Loucy (cell line): ENCODE results near the gene RDH12.
A peak's percentile ranks its signal among the peaks of the same experiment; 100 is the strongest.

Experiments used
- H2AFZ ChIP-seq: fragments of 200-600 bp; sonication (generic); 2 replicates; pipeline ENCODE4 v1.6.0; 2016; ENCODE audit warnings: antibody characterized with exemption, mild to moderate bottlenecking, low read length, moderate library complexity
- H3F3A ChIP-seq: fragments of 200-600 bp; 2 replicates; pipeline ENCODE4 v1.6.0; 2016; ENCODE audit warnings: antibody characterized with exemption, low read depth, mild to moderate bottlenecking
- H3K27me3 ChIP-seq: fragments of 200-600 bp; sonication (generic); 2 replicates; pipeline ENCODE4 v1.6.1; 2014; ENCODE audit warnings: low read length, mild to moderate bottlenecking; ENCODE audit not compliant: insufficient read depth, poor library complexity, severe bottlenecking
- H3K36me3 ChIP-seq: fragments of 200-600 bp; sonication (generic); 2 replicates; pipeline ENCODE4 v1.6.1; 2016; ENCODE audit warnings: low read length; ENCODE audit not compliant: insufficient read depth
- H3K4me1 ChIP-seq: fragments of 200-600 bp; sonication (generic); 2 replicates; pipeline ENCODE4 v1.5.1; 2014; ENCODE audit warnings: low read length, mild to moderate bottlenecking; ENCODE audit not compliant: insufficient read depth, poor library complexity, severe bottlenecking
- H3K4me2 ChIP-seq: fragments of 200-600 bp; sonication (generic); 2 replicates; pipeline ENCODE4 v1.6.0; 2014; ENCODE audit warnings: antibody characterized with exemption, low read length, low read depth, mild to moderate bottlenecking; ENCODE audit not compliant: poor library complexity, severe bottlenecking
- H3K4me3 ChIP-seq: fragments of 200-600 bp; sonication (generic); 2 replicates; pipeline ENCODE4 v1.5.1; 2014; ENCODE audit warnings: low read length, mild to moderate bottlenecking, mixed read lengths; ENCODE audit not compliant: poor library complexity, severe bottlenecking
- H3K79me2 ChIP-seq: fragments of 200-600 bp; sonication (generic); 2 replicates; pipeline ENCODE4 v1.6.1; 2014; ENCODE audit warnings: low read length; ENCODE audit not compliant: insufficient read depth
- H3K9ac ChIP-seq: fragments of 200-600 bp; sonication (generic); 2 replicates; pipeline ENCODE4 v1.6.0; 2014; ENCODE audit warnings: mild to moderate bottlenecking, low read depth, low read length, moderate library complexity; ENCODE audit not compliant: poor library complexity, severe bottlenecking
- H3K9me2 ChIP-seq: fragments of 200-600 bp; sonication (generic); replicated peaks from 2 replicates; pipeline ENCODE4 v1.6.1; 2016; ENCODE audit warnings: low read depth, low read length, mixed read lengths
- H3K9me3 ChIP-seq: fragments of 200-600 bp; sonication (generic); 2 replicates; pipeline ENCODE4 v1.6.1; 2014; ENCODE audit warnings: mild to moderate bottlenecking, antibody characterized with exemption, low read length, low read depth; ENCODE audit not compliant: insufficient read depth
- H4K20me1 ChIP-seq: fragments of 200-600 bp; sonication (generic); 2 replicates; pipeline ENCODE4 v1.6.0; 2014; ENCODE audit warnings: antibody characterized with exemption, low read length, mild to moderate bottlenecking; ENCODE audit not compliant: insufficient read depth, poor library complexity, severe bottlenecking
- EZH2phosphoT487 ChIP-seq: fragments of 200-600 bp; IDR thresholded peaks from 2 replicates; pipeline ENCODE4 v1.6.1; 2018; ENCODE audit warnings: antibody characterized with exemption, mild to moderate bottlenecking, moderate library complexity, borderline replicate concordance
- TF ChIP-seq, protein P1 (sequence below): fragments of 200-600 bp; sonication (generic); conservative IDR thresholded peaks from 2 replicates; pipeline ENCODE4 v1.5.1; 2014; ENCODE audit warnings: mild to moderate bottlenecking, antibody characterized with exemption, low read length

RDH12 gene

GRCh38 chr14:67665868-67666267 is 35.8 kb upstream of the RDH12 start:
- Histone ChIP-seq H3K9me3 (no peaks in the 10 kb centered on the region), H2AFZ (no peak overlapping the region), H4K20me1 (peaks cover 18% of the 10 kb centered on the region), H3K27me3 (no peaks in the 10 kb centered on the region), H3K4me3 (no peak overlapping the region), H3K36me3 (no peaks in the 10 kb centered on the region; the same call in 1 of the 2 replicates), H3K4me2 (no peak overlapping the region), H3K4me1 (peaks cover 15% of the 10 kb centered on the region), H3F3A (no peaks in the 10 kb centered on the region), H3K79me2 (peaks cover 50% of the 10 kb centered on the region), H3K9ac (no peak overlapping the region), H3K9me2 (no peaks in the 10 kb centered on the region)
- TF ChIP-seq, protein P1, sequence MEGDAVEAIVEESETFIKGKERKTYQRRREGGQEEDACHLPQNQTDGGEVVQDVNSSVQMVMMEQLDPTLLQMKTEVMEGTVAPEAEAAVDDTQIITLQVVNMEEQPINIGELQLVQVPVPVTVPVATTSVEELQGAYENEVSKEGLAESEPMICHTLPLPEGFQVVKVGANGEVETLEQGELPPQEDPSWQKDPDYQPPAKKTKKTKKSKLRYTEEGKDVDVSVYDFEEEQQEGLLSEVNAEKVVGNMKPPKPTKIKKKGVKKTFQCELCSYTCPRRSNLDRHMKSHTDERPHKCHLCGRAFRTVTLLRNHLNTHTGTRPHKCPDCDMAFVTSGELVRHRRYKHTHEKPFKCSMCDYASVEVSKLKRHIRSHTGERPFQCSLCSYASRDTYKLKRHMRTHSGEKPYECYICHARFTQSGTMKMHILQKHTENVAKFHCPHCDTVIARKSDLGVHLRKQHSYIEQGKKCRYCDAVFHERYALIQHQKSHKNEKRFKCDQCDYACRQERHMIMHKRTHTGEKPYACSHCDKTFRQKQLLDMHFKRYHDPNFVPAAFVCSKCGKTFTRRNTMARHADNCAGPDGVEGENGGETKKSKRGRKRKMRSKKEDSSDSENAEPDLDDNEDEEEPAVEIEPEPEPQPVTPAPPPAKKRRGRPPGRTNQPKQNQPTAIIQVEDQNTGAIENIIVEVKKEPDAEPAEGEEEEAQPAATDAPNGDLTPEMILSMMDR = no peak
- TF ChIP-seq EZH2phosphoT487 = no peak

GRCh38 chr14:67666750-67667449 is 34.8 kb upstream of the RDH12 start:
- H3K79me2 ChIP-seq = peaks cover 55% of the 10 kb centered on the region
- no peaks in the 10 kb centered on the region for H3K9me2 ChIP-seq
- H3K27me3 ChIP-seq = no peaks in the 10 kb centered on the region
- H3K9me3 ChIP-seq = no peaks in the 10 kb centered on the region
- H4K20me1 ChIP-seq = peaks cover 24% of the 10 kb centered on the region
- no peaks in the 10 kb centered on the region for H3F3A ChIP-seq
- H3K9ac ChIP-seq = no peak overlapping the region
- TF ChIP-seq EZH2phosphoT487 = no peak
- TF ChIP-seq, protein P1 = peak; percentile 78
- no peak overlapping the region for H2AFZ ChIP-seq
- H3K4me1 ChIP-seq = peaks cover 18% of the 10 kb centered on the region
- H3K4me3 ChIP-seq = no peak overlapping the region
- H3K36me3 ChIP-seq = no peaks in the 10 kb centered on the region
- peak overlapping the region; percentile 20 for H3K4me2 ChIP-seq

DNA sequence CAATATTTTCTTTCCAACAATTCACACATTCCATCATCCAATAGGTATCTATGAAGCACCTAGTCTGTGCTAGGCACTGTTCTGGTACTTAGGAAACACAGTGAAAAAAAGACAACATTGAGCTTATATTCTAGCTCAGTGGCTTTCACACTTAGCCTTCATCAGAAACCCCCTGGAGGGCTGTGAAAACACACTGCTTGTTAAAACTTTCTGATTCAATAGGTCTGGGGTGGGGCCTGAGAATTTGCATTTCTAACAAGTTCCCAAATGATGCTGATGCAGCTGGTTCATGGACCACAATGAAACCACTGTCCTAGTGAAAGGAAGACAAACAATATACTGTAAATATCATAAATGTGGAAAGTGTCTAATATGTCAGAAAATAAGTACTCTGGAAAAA is 33.1 kb upstream of the RDH12 start:
- no peaks in the 10 kb centered on the region for H3K27me3 ChIP-seq
- peaks cover 63% of the 10 kb centered on the region for H3K79me2 ChIP-seq
- H3K9ac ChIP-seq = no peak overlapping the region
- no peaks in the 10 kb centered on the region for H3K9me3 ChIP-seq
- peaks cover 28% of the 10 kb centered on the region for H3K4me1 ChIP-seq
- H2AFZ ChIP-seq = no peak overlapping the region
- no peaks in the 10 kb centered on the region for H3K9me2 ChIP-seq
- no peak overlapping the region for H3K4me3 ChIP-seq
- no peaks in the 10 kb centered on the region for H3K36me3 ChIP-seq
- H3K4me2 ChIP-seq = peak overlapping the region; percentile 21
- H4K20me1 ChIP-seq = peaks cover 39% of the 10 kb centered on the region
- no peaks in the 10 kb centered on the region for H3F3A ChIP-seq
- TF ChIP-seq, protein P1 = no peak
- no peak for TF ChIP-seq EZH2phosphoT487
